PC-3 (cell line): ENCODE results near the gene EXOC4. TPM values are rescaled to one million over a fixed set of nuclear protein-coding genes. Genes with fewer than 3 reads are reported as not detected.
A peak's percentile ranks its signal among the peaks of the same experiment; 100 is the strongest.

Experiments
- ATAC-seq: fragments of 200-7000 bp; cut with Tn5 transposase; 2 replicates; pipeline ENCODE4 v1.9.1; 2020; ENCODE audit warnings: mild to moderate bottlenecking, moderate library complexity
- BruUV-seq: library from RNA; stranded (reverse); fragments of 400-500 nt; replicated peaks from 2 replicates; lab custom pipeline; 2021; lab: Mats Ljungman, UMichigan
- CTCF ChIA-PET: fragments of 300-600 bp; sonication (Branson Sonifier 250); formaldehyde crosslinking; loops from one replicate; lab custom pipeline; 2022; ENCODE audit warnings: antibody characterized with exemption; lab: Charles Lee
- POLR2A ChIA-PET: fragments of 300-600 bp; sonication (Branson Sonifier 250); formaldehyde crosslinking; loops from one replicate; lab custom pipeline; 2022; ENCODE audit warnings: antibody characterized with exemption; ENCODE audit not compliant: unreplicated experiment; lab: Charles Lee
- DNase-seq: peaks from one replicate; pipeline ENCODE4 v3.0.0-alpha.2; 2015
- H2AFZ ChIP-seq: fragments of 300-600 bp; sonication (generic); 2 replicates; pipeline ENCODE4 v1.6.0; 2016; ENCODE audit warnings: antibody characterized with exemption, low read length
- H3F3A ChIP-seq: fragments of 300-600 bp; sonication (generic); one replicate; pipeline ENCODE4 v1.6.0; 2017; ENCODE audit warnings: antibody characterized with exemption, low read length, control low read depth, mild to moderate bottlenecking; ENCODE audit not compliant: unreplicated experiment
- H3K27ac ChIP-seq: fragments of 300-600 bp; sonication (generic); 2 replicates; pipeline ENCODE4 v1.5.1; 2016; ENCODE audit warnings: mild to moderate bottlenecking, low read length
- H3K27me3 ChIP-seq: fragments of 300-600 bp; sonication (generic); 2 replicates; pipeline ENCODE4 v1.6.1; 2016; ENCODE audit warnings: low read length, mixed read lengths
- H3K36me3 ChIP-seq: fragments of 300-600 bp; sonication (generic); 2 replicates; pipeline ENCODE4 v1.6.1; 2016; ENCODE audit warnings: low read depth, mixed run types, low read length, mixed read lengths
- H3K4me1 ChIP-seq: fragments of 300-600 bp; sonication (generic); 2 replicates; pipeline ENCODE4 v1.5.1; 2016; ENCODE audit warnings: low read length; ENCODE audit not compliant: insufficient read depth
- H3K4me2 ChIP-seq: fragments of 300-600 bp; sonication (generic); 2 replicates; pipeline ENCODE4 v1.6.0; 2016; ENCODE audit warnings: low read length
- H3K4me3 ChIP-seq: fragments of 300-600 bp; sonication (generic); 2 replicates; pipeline ENCODE4 v1.5.1; 2016; ENCODE audit warnings: mild to moderate bottlenecking, low read length, mixed read lengths
- H3K79me2 ChIP-seq: fragments of 300-600 bp; sonication (generic); 2 replicates; pipeline ENCODE4 v1.6.1; 2017; ENCODE audit warnings: low read length, mixed read lengths
- H3K9ac ChIP-seq: fragments of 300-600 bp; sonication (generic); 2 replicates; pipeline ENCODE4 v1.6.0; 2016; ENCODE audit warnings: mild to moderate bottlenecking, low read length
- H3K9me2 ChIP-seq: fragments of 300-600 bp; sonication (generic); replicated peaks from 2 replicates; pipeline ENCODE4 v1.6.1; 2016; ENCODE audit warnings: mixed run types, low read length, mixed read lengths
- H3K9me3 ChIP-seq: fragments of 300-600 bp; sonication (generic); 2 replicates; pipeline ENCODE4 v1.6.1; 2016; ENCODE audit warnings: low read length, mixed read lengths
- H4K20me1 ChIP-seq: fragments of 300-600 bp; sonication (generic); 2 replicates; pipeline ENCODE4 v1.6.1; 2016; ENCODE audit warnings: low read length, mixed read lengths
- EZH2 ChIP-seq: fragments of 300-600 bp; sonication (generic); IDR thresholded peaks from one replicate; pipeline ENCODE4 v1.6.1; 2017; ENCODE audit warnings: antibody characterized with exemption, mild to moderate bottlenecking, low read length; ENCODE audit not compliant: unreplicated experiment
- EZH2phosphoT487 ChIP-seq: fragments of 300-600 bp; sonication (generic); IDR thresholded peaks from 2 replicates; pipeline ENCODE4 v1.6.1; 2018; ENCODE audit warnings: mild to moderate bottlenecking, antibody characterized with exemption, low read length, borderline replicate concordance
- intact Hi-C: fragments of 100-400 bp; cut with micrococcal nuclease; formaldehyde crosslinking; loops from 2 replicates; pipeline ENCODE4 v1.9.0; 2023
- total RNA-seq: library from RNA; depleted of rRNA; stranded (reverse); fragments of >200 nt; gene quantifications from 2 replicates; pipeline ENCODE4 v1.2.3, GENCODE V29; 2014
- TF ChIP-seq, protein P1 (sequence below): fragments of 300-600 bp; sonication (generic); conservative IDR thresholded peaks from 2 replicates; pipeline ENCODE4 v1.5.1; 2017; ENCODE audit warnings: antibody characterized with exemption, low read depth, mild to moderate bottlenecking, low read length

EXOC4 gene
- total RNA-seq, 1 experiment from 2014 or later = 43.5 TPM

DNA sequence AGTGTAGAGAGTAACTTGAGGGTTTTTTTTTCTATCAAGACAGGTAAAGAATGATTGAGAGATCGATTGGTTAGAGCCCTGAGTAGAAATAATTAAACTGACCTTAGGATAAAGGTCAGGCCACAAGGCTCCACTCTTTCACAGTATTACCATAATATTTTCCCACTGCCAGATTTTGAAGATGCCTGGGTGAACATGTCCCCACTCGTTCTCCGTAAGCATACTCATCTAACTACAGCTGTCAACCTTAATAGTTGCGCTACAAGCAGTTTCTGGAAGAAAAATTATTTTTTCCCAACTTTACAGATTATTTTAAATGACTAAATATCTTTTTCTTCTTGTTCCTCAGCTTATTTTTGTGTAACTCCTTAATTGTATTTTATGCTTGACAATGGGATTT lies 671.1 kb downstream of the EXOC4 start:
- Histone ChIP-seq H3K27ac (no peak overlapping the region), H3K9me2 (no peaks in the 10 kb centered on the region), H3K4me2 (no peak overlapping the region), H3K4me3 (no peak overlapping the region), H4K20me1 (no peaks in the 10 kb centered on the region), H3K79me2 (no peaks in the 10 kb centered on the region), H3K36me3 (no peaks in the 10 kb centered on the region), H3K9me3 (no peaks in the 10 kb centered on the region), H2AFZ (no peak overlapping the region), H3K4me1 (no peaks in the 10 kb centered on the region), H3K9ac (no peak overlapping the region), H3F3A (no peaks in the 10 kb centered on the region), H3K27me3 (no peaks in the 10 kb centered on the region)
- ATAC-seq = no peak
- TF ChIP-seq, protein P1, sequence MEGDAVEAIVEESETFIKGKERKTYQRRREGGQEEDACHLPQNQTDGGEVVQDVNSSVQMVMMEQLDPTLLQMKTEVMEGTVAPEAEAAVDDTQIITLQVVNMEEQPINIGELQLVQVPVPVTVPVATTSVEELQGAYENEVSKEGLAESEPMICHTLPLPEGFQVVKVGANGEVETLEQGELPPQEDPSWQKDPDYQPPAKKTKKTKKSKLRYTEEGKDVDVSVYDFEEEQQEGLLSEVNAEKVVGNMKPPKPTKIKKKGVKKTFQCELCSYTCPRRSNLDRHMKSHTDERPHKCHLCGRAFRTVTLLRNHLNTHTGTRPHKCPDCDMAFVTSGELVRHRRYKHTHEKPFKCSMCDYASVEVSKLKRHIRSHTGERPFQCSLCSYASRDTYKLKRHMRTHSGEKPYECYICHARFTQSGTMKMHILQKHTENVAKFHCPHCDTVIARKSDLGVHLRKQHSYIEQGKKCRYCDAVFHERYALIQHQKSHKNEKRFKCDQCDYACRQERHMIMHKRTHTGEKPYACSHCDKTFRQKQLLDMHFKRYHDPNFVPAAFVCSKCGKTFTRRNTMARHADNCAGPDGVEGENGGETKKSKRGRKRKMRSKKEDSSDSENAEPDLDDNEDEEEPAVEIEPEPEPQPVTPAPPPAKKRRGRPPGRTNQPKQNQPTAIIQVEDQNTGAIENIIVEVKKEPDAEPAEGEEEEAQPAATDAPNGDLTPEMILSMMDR = no peak
- no peak for TF ChIP-seq EZH2phosphoT487
- no peak for TF ChIP-seq EZH2
- no peak for DNase-seq
- intact Hi-C loops = no loop called here
- CTCF ChIA-PET = no interaction called here
- POLR2A ChIA-PET = no interaction called here
- BruUV-seq = no TSS peak

DNA sequence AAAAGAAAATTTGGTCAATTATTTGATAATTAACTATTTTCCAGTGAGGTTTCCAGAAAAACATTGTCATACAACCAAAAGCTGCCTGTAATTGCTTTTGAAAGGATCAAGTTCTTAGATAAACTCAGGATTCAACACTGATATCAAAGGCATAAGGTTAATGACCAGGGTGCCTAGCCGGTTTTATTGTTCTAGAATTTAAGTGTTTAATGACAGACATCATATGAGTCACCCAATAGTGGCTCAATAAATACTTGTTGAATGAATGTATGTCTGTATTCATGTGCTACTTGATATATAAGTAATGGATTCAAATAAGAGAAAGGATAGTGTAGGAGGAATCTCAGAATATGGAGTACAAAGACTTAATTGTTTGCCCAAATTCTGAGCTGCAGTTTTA lies 678.2 kb downstream of the EXOC4 start:
- Histone ChIP-seq H3K9me3 (no peaks in the 10 kb centered on the region), H3K4me1 (0 out of 2 replicates have a peak, but pooled peaks cover 3% of the 10 kb centered on the region), H3K27me3 (no peaks in the 10 kb centered on the region), H3K27ac (no peak overlapping the region), H3K4me3 (no peak overlapping the region), H3K4me2 (no peak overlapping the region), H3K36me3 (no peaks in the 10 kb centered on the region), H4K20me1 (no peaks in the 10 kb centered on the region), H3K9ac (no peak overlapping the region), H3K79me2 (no peaks in the 10 kb centered on the region), H3K9me2 (no peaks in the 10 kb centered on the region), H2AFZ (no peak overlapping the region), H3F3A (no peaks in the 10 kb centered on the region)
- TF ChIP-seq EZH2 = no peak
- TF ChIP-seq EZH2phosphoT487 = no peak
- TF ChIP-seq, protein P1 = no peak
- ChIA-PET POLR2A (no interaction called here), CTCF (interaction anchor here (0.6 kb wide), 1 partner anchor 72 kb away, joined by 3 read pairs; no protein-coding TSS in a partner anchor)
- ATAC-seq = peak; percentile 35; the same call in 1 of the 2 replicates
- peak; percentile 30 for DNase-seq
- intact Hi-C loops = no loop called here
- BruUV-seq = no TSS peak

DNA sequence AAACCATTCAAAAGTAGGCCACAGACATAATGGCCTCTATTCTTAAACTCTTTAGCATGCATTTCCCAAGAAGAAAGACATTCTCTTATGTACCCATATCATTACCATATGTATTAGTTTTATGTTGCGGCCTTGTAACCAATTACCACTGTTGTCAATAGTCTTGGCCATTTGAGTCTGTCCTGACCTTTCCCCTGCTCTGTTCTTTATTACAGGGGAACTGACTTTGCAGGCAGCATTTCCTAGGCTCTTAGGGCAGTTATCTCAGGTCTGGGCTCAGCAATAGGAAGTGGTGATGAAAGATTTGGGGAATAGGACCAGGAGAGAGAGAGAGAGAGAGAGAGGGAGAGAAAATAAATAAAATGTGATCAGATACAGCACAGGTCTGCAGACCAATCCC lies 679.7 kb downstream of the EXOC4 start:
- no TSS peak for BruUV-seq
- Histone ChIP-seq H3K4me3 (no peak overlapping the region), H3K27ac (no peak overlapping the region), H3K27me3 (no peaks in the 10 kb centered on the region), H3K4me1 (0 out of 2 replicates have a peak, but pooled peaks cover 3% of the 10 kb centered on the region), H2AFZ (no peak overlapping the region), H3K4me2 (no peak overlapping the region), H3F3A (no peaks in the 10 kb centered on the region), H4K20me1 (no peaks in the 10 kb centered on the region), H3K79me2 (no peaks in the 10 kb centered on the region), H3K9me2 (no peaks in the 10 kb centered on the region), H3K36me3 (no peaks in the 10 kb centered on the region), H3K9me3 (no peaks in the 10 kb centered on the region), H3K9ac (no peak overlapping the region)
- ChIA-PET POLR2A (no interaction called here), CTCF (no interaction called here)
- ATAC-seq = no peak
- intact Hi-C loops = no loop called here
- DNase-seq = no peak
- TF ChIP-seq EZH2phosphoT487 (no peak), EZH2 (no peak)
- TF ChIP-seq, protein P1 = no peak
